Stimulated activated CD8-positive, alpha-beta memory T cell treated with anti-CD3 and anti-CD28 coated beads, Interleukin-7, amount 100 ng/mL, for 4 hours (primary cell): Measurements from ENCODE around the gene TMEM244.
"Not testable (repeated sequence)": the region's sequence is repeated elsewhere in the genome, so short reads cannot be mapped to it uniquely, and the experiment has no call there.

Source experiments
- DNase-seq, 2 donors: peaks; one replicate each; pipeline ENCODE4 v3.0.0-alpha.2; 2020; ENCODE audit warnings: low read depth in 2 of 2

Gene TMEM244

GRCh38 chr6:129812145-129812777, 48.9 kb downstream of the TMEM244 start:
- DNase-seq: no peak

GRCh38 chr6:129807141-129807540, 54.0 kb downstream of the TMEM244 start:
- DNase-seq: not testable (repeated sequence)

- not testable (repeated sequence) for DNase-seq
Observed at GRCh38 chr6:129802920-129803319, 58.2 kb downstream of the TMEM244 start.

- no peak for DNase-seq
Observed at GRCh38 chr6:129801909-129802308, 59.2 kb downstream of the TMEM244 start.

- no peak for DNase-seq
Observed at GRCh38 chr6:129795261-129795660, 65.9 kb downstream of the TMEM244 start.

GRCh38 chr6:129793447-129793846, 67.7 kb downstream of the TMEM244 start:
- DNase-seq: no peak

GRCh38 chr6:129792049-129792448, 69.1 kb downstream of the TMEM244 start:
- no peak for DNase-seq

GRCh38 chr6:129790785-129791184, 70.3 kb downstream of the TMEM244 start:
- no peak for DNase-seq

- no peak for DNase-seq
Observed at GRCh38 chr6:129789974-129790373, 71.1 kb downstream of the TMEM244 start.

- DNase-seq: no peak
Observed at GRCh38 chr6:129787816-129788215, 73.3 kb downstream of the TMEM244 start.

GRCh38 chr6:129786548-129786947, 74.6 kb downstream of the TMEM244 start:
- no peak for DNase-seq

GRCh38 chr6:129785756-129786135, 75.4 kb downstream of the TMEM244 start:
- no peak for DNase-seq

GRCh38 chr6:129785047-129785755, 75.9 kb downstream of the TMEM244 start:
- no peak for DNase-seq
